ENCODE data around the gene SMIM22. TPM values are rescaled to one million over a fixed set of nuclear protein-coding genes. Genes with fewer than 3 reads are reported as not detected.
"Not testable (repeated sequence)": the region's sequence is repeated elsewhere in the genome, so short reads cannot be mapped to it uniquely, and the experiment has no call there.

SMIM22 gene
- total RNA-seq, 4 donors from 2014 or later, result 4.6 TPM; not detected in 3

DNA sequence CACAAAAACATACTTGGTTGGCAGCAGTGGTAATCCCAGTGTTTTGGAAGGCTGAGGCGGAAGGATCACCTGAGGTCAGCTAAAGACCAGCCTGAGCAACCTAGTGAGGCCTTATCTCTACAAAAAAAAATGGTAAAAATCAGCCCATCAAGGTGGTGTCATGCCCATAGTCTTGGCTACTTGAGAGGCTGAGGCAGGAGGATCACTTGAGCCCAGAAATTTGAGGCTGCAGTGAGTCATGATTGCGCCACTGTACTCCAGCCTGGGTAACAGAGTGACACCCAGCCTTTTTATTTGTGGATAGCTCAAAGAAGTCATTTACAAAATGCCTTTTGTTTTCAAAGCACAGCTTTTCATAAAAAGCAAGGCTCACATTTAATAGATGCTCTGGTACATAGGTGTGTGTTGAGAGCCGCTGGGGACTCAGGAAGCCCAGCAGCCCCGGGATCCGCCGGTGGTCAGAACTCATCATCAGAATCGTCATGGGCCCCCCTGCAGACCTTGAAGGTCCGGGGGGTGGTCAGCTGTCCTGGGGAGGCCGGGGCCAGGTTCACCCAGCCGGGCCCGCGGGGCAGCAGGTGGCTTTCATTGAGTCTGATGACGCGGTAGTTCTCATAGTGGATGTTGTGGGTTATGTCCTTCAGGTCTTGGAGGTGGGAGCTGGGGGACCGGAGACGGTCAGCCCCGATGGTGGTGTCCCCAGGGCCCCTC, 17.7 kb upstream of the SMIM22 start:
- Histone ChIP-seq H3K36me3 (no peaks in the 10 kb centered on the region), H3K4me1 (no peaks in the 10 kb centered on the region), H3K9me3 (no peaks in the 10 kb centered on the region), H3K4me3 (no peak overlapping the region), H3K27me3 (no peaks in the 10 kb centered on the region), H3K27ac (no peak overlapping the region)
- intact Hi-C loops (cut with DNase I; ENCODE audit: low total_unique reads), result no loop called here
- DNase-seq, result no peak
- TF ChIP-seq, protein P1, sequence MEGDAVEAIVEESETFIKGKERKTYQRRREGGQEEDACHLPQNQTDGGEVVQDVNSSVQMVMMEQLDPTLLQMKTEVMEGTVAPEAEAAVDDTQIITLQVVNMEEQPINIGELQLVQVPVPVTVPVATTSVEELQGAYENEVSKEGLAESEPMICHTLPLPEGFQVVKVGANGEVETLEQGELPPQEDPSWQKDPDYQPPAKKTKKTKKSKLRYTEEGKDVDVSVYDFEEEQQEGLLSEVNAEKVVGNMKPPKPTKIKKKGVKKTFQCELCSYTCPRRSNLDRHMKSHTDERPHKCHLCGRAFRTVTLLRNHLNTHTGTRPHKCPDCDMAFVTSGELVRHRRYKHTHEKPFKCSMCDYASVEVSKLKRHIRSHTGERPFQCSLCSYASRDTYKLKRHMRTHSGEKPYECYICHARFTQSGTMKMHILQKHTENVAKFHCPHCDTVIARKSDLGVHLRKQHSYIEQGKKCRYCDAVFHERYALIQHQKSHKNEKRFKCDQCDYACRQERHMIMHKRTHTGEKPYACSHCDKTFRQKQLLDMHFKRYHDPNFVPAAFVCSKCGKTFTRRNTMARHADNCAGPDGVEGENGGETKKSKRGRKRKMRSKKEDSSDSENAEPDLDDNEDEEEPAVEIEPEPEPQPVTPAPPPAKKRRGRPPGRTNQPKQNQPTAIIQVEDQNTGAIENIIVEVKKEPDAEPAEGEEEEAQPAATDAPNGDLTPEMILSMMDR (IDR thresholded peaks at IDR 0.05), result no peak
- TF ChIP-seq POLR2A (IDR thresholded peaks at IDR 0.05), result no peak

GRCh38 chr16:4778050-4778392, 17.1 kb upstream of the SMIM22 start:
- no peak for DNase-seq
- TF ChIP-seq POLR2A (IDR thresholded peaks at IDR 0.05), result no peak
- TF ChIP-seq, protein P1 (IDR thresholded peaks at IDR 0.05), result no peak
- H3K36me3 ChIP-seq, result no peaks in the 10 kb centered on the region
- H3K27me3 ChIP-seq, result no peaks in the 10 kb centered on the region
- H3K27ac ChIP-seq, result no peak overlapping the region
- H3K4me3 ChIP-seq, result no peak overlapping the region
- intact Hi-C loops (cut with DNase I; ENCODE audit: low total_unique reads), result no loop called here
- no peaks in the 10 kb centered on the region for H3K9me3 ChIP-seq
- H3K4me1 ChIP-seq, result no peaks in the 10 kb centered on the region

DNA sequence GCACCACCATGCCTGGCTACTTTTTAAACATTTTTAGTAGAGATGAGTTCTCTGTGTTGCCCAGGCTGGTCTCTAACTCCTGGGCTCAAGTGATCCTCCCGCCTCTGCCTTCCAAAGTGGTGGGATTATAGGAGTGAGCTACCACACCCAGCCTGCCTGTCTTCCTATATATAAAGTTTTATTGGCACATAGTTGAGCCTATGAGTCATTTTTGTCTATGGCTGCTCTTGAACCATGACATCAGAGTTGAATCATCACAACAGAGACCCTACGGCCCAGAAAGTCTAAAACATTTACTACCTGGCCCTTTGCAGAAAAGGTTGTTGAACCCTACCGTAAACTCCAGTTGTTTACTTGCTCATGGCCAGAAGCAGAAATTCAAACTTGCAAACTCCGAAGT, 14.9 kb upstream of the SMIM22 start:
- H3K36me3 ChIP-seq, result no peaks in the 10 kb centered on the region
- no peak overlapping the region for H3K4me3 ChIP-seq
- DNase-seq, result no peak
- no peaks in the 10 kb centered on the region for H3K27me3 ChIP-seq
- no peaks in the 10 kb centered on the region for H3K9me3 ChIP-seq
- no peak overlapping the region for H3K27ac ChIP-seq
- no peaks in the 10 kb centered on the region for H3K4me1 ChIP-seq
- intact Hi-C loops (cut with DNase I; ENCODE audit: low total_unique reads), result no loop called here
- TF ChIP-seq, protein P1 (IDR thresholded peaks at IDR 0.05), result no peak
- no peak for TF ChIP-seq POLR2A (IDR thresholded peaks at IDR 0.05)

GRCh38 chr16:4783251-4783950, 11.8 kb upstream of the SMIM22 start:
- Histone ChIP-seq H3K4me3 (no peak overlapping the region), H3K27me3 (no peaks in the 10 kb centered on the region), H3K9me3 (no peaks in the 10 kb centered on the region), H3K36me3 (no peaks in the 10 kb centered on the region), H3K27ac (no peak overlapping the region), H3K4me1 (no peaks in the 10 kb centered on the region)
- intact Hi-C loops (cut with DNase I; ENCODE audit: low total_unique reads), result no loop called here
- no peak for TF ChIP-seq POLR2A (IDR thresholded peaks at IDR 0.05)
- TF ChIP-seq, protein P1 (IDR thresholded peaks at IDR 0.05), result no peak
- DNase-seq, result no peak

GRCh38 chr16:4783951-4784336, 11.2 kb upstream of the SMIM22 start:
- Histone ChIP-seq H3K27me3 (no peaks in the 10 kb centered on the region), H3K9me3 (no peaks in the 10 kb centered on the region), H3K4me1 (no peaks in the 10 kb centered on the region), H3K27ac (no peak overlapping the region), H3K36me3 (no peaks in the 10 kb centered on the region), H3K4me3 (no peak overlapping the region)
- no peak for DNase-seq
- TF ChIP-seq, protein P1 (IDR thresholded peaks at IDR 0.05), result no peak
- TF ChIP-seq POLR2A (IDR thresholded peaks at IDR 0.05), result no peak
- intact Hi-C loops (cut with DNase I; ENCODE audit: low total_unique reads), result no loop called here

DNA sequence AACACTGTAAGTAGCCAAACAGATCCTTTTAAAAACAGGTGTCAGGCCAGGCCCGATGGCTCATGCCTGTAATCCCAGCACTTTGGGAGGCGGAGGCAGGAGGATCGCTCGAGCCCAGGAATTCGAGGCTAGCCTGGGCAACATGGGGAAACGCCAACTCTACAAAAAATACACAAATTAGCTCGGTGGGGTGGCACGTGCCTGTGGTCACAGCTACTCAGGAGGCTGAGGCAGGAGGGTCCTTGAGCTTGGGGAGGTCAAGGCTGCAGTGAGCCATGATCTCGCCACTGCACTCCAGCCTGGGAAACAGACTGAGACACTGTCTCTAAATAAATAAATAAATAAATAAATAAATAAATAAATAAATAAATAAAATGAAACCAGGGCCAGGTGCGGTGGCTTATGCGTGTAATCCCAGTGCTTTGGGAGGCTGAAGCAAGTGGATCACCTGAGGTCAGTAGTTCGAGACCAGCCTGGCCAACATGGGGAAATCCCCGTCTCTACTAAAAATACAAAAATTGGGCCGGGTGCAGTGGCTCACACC, 10.7 kb upstream of the SMIM22 start:
- H3K9me3 ChIP-seq; intact Hi-C loops (cut with DNase I; ENCODE audit: low total_unique reads): not testable (repeated sequence)

More for the DNA sequence above, 10.7 kb upstream of the SMIM22 start:
- not testable (repeated sequence) for H3K4me1 ChIP-seq, H3K4me3 ChIP-seq, DNase-seq, H3K27me3 ChIP-seq, H3K27ac ChIP-seq, H3K36me3 ChIP-seq
